Fibroblast of gingiva (primary cell): Measurements from ENCODE around the gene RSPH6A.
A peak's percentile ranks its signal among the peaks of the same experiment; 100 is the strongest.
"Not testable (repeated sequence)": the region's sequence is repeated elsewhere in the genome, so short reads cannot be mapped to it uniquely, and the experiment has no call there.

ENCODE experiments used
- DNase-seq: peaks from one replicate; pipeline ENCODE4 v3.0.0-alpha.2; 2011; ENCODE audit warnings: low read depth

RSPH6A gene

GRCh38 chr19:45800070-45800553 is 15.0 kb downstream of the RSPH6A start:
- DNase-seq = no peak

- DNase-seq = not testable (repeated sequence)
Observed at GRCh38 chr19:45799541-45799940, 15.6 kb downstream of the RSPH6A start.

GRCh38 chr19:45798995-45799517 is 16.1 kb downstream of the RSPH6A start:
- peak; percentile 82 for DNase-seq

DNA sequence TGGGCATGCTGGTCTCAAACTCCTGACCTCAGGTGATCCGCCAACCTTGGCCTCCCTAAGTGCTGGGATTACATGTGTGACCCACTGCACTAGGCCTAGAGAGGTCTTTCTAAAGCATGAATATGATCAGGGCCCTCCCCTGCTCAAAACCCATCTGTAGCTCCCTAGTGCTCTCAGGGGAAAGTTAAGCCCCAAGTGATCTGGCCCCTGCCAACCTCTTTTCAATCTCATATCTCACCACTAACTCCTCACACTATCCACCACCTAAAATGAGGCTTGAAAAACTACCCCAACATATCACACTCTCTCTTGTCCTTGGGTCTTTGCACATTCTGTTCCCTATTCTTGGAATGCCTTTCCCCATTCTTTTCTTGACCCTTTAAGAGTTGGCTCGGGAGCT is 20.5 kb downstream of the RSPH6A start:
- DNase-seq = no peak

DNA sequence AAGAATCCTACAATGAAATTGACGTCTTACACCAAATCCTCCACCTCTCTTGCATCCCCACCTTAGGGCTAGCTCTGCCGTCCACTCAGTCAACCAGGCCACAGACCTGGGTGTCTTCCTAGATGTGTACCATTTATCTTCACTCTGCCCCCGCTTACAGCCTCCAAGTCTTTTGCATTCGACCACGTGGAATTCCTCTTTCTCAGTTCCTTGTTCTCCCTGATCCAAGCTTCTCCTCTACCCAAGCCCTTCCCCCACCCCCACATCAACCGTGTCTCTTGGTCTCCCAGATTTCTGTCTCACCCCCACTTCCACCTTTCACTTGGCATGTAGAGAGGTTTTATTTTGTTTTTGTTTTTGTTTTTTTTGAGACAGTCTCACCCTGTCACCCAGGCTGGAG is 21.2 kb downstream of the RSPH6A start:
- no peak for DNase-seq

DNA sequence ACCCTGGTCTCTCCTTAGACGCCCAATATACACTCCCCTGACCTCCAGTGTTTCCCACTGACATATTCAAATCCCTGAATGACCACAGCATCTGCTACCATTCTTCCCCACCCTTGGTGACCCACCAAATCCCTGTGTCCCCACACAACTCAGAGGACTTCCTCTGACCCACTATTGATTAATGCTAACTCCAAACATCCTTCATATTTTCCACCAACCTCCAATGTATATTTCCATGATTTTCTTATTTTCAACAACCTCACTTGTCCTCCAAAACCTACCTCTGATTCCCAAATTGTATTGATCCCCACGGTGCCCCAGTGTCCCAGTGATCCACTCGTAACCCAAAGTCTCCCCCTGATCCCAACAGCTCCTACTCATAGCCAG is 21.9 kb downstream of the RSPH6A start:
- DNase-seq = no peak

DNA sequence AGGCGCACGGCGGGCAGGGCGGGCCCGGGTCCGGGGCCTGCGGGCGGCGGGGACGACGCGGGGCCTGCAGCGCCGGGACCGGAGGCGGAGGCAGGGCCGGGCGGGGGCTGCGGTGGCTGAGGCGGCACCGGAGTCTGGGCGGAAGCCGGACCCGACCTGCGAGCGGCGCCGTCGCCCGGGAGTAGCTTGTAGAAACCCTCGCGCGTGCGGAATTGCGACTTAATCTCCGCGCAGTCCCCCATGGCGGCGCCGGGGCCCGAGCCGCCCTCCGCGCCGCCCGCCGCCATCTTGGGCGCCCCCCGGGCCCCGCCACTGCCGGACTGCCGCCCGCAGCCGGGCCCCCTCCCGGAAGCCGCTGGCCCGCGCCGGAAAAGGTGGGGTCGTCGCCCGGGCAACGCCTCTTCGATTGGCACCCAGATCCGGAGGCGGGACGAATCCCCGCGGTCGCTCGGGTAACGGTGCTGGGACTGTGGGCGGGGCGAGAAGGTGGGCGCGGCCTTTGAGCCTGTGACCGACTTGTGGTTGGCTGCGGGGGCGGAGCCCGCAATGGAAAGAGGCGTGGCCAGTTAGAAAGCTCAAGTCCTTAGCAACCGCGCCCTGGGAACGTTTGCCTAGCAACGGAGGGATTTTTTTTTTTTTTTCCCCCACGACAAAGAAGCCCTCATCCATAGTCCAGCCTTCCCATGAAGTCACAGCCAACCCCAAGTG is 22.5 kb downstream of the RSPH6A start, which contains the start of gene DMWD:
TSS of gene DMWD (minus strand) at position 376 of the 708 bp plus-strand sequence. CDS start at position 287, 89 bp downstream.
- peak; percentile 98 for DNase-seq

DNA sequence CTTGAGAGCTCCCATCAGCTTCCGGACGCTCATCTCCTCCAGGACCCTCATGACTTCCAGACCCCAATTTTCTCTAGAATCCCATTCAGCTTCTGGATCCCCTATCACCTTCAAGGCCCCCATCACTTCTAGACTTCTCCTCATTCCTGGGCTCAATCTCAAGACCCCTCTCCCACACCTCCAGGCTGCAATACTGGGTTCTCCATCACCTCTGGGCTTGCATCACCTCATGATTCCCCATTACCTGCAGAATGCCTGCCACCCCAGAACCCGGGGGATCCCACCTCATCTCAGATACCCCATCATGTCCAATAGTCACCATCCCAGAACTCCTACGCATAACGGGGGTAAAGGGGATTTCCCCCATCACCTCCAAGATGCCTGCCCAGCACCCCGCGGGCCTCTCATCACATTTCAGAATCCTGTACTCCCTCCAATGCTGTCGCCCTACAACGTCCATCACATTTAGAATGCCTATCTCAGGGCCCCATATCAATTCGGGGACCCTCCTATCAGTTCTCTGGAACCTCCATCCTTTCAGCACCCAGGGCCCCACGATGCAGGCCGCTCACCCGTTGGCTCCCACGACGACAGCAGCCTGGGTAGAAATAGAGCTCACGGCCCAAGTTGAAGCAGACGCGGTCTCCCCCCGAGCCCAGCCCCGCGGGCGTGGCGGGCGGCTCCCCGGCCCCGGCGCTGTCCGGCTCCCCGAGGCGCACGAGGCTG is 23.2 kb downstream of the RSPH6A start:
- no peak for DNase-seq

DNA sequence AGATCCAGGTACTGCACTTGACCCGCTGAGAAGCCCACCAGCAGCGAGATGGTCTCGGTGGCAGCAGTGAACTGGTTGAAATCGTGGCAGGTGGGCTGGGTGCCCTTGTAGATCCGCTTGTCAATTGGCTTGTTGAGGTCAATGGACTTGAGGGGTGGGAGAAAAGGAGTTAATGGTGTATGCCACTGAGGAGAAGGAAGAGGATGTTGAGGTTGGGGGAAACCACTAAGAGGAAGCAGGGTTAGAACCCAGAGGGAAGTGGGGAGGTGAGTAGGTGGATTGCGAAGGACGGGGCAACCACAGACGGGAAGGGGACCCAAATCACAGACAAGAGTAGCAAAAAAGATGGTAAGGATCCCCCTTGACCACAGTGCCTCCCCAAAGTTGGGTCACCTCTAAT is 24.2 kb downstream of the RSPH6A start:
- DNase-seq = no peak

DNA sequence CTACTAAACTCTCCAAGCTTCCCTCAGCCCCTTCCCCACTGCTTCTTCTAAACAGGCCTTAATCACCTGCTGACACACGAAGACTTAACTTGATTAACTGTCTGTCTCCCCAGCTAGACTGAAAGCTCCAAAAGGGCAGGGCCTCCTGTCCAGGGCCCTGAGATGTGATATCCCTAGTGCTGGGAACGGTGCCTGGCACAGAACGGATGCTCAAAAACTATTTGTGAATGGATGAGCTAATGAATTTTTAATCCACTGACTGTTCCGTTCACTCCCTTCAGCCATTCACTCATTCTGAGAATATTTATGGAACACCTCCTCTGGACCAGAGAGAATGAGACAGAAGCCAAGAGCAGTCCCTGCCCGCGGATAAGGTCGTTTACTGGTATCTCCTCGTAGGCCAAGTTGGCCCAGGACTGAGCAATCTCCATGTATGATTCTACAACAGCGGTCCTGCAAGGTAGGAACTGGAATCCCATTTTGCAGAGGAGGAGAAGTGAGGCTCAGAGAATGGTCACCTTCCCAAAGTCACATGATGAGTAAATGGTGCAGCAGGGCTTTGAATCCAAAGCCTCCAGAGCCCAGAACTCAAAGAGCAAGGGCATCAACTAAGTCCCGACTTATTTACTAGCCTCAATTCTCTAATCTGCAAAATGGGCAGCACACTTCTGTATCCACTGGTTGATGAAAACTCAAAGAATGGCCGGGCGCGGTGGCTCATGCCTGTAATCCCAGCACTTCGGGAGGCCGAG is 25.9 kb downstream of the RSPH6A start:
- DNase-seq = no peak

DNA sequence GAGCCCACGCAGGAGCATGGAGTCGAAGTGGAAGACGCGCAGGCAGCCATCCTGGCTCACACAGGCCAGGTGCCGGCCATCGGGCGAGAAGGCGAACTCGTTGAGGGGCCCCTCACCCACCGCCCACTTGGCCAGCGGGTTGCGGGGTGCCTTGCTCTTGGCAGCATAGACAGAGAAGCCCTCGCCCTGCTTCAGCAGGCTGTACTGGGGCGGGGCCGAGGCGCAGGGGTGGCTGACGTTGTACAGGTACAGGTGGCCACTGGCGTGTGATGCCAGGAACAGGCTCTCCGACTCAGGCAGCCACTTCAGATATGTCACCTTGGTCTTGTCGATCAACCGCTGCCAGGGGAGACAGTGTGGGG is 28.6 kb downstream of the RSPH6A start:
- no peak for DNase-seq

DNA sequence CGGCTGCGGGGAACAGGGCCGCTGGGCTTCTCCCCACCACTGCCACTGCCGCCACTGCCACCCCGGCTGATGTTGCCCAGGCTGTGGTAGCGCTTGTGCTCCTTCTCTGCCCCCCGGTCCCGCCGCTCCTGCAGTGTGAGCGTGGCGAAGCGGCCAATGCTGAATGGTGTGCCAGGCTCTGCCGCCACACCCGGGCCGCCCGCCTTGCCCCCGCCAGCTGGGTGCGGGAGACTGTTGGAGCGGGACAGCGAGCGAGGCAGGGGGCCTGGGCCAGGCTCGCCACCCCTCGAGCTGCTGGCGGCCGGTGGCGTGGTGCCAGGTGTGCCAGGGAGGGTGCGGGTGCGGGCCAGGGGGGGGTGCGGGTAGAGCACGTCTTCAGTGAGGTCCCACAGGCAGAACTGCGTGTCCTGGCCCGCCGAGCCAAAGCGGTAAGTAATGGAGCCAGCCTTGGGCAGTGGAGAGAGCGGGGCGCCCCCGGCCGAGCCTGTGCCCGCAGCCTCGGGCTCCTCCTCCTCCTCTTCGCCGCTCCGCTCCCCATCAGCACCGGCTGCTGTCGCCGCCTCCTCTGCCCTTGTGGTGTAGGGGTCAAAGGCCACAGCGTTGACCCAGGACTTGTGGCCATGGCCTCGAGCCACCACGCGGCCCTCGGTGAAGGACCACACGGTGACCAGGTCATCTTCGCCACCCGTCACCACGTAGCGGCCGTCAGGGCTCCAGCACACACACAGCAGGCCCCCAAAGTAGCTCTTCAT is 29.2 kb downstream of the RSPH6A start:
- DNase-seq = no peak

DNA sequence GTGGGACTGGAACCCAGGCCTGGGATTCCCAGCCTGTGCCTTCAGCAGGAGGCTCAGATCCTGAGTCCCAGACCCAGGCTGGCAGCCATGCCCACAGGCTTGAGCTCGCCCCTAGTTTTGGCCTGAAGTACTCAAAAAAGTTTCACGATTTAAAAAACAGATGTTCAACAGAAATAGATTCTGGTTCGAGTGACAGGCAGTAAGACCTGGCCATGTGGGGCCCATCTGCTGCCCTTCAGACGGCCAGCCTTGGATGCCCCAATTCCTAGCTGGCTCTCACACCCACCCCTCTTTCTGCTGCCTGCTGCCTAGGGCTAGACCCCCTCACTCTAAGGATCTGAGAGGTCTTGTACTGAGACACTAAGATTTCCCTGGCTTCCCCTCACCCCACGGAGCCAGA is 30.0 kb downstream of the RSPH6A start:
- no peak for DNase-seq

DNA sequence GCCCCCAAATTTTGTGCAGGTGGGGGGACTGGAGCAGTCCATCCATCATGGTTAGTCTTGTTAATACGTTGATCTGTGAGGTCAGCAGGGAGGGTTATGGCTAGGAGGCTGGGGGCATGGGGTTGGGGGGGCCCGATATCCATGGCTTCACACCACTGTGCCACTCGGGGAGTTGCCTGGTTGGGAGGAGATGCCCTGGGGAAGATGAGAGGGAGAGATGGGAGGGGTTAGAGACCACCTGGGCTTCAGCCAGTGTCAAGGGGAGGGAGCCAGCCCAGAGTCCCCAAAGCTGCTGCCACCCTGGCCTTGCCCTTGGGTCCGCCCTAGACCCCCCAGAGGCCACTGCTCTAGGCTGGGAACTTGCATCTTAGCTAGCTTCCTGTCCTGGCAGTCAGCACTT is 31.0 kb downstream of the RSPH6A start:
- DNase-seq = no peak

GRCh38 chr19:45782820-45783785 is 32.0 kb downstream of the RSPH6A start:
- peak; percentile 86 for DNase-seq

DNA sequence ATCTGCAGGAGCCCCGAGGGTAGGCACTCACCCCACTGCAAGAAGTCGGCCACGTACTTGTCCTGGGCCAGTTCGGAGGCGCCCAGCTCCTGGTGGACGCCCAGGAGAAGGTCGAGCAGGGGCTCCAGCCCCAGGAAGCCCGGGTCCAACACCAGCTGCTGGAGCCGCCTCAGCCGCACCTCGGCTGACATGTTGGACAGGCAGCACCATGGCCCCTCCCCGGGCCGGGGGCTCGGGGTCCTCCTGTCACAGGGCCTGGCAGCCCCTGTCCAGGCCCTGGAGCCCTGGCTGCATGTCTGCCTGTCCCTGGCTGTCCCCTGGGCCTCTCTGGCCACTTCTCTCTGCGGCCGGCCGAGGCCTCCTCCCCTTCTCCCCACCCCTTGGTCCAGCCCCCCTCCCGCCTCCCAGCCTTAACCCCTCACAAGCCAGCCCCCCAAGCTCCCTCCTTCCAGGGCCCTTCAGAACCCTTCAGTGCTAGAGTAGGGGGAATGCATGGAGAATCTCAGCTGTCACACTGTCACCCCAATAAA is 32.9 kb downstream of the RSPH6A start, which contains the start of gene DMPK:
TSS of gene DMPK (minus strand) at position 329 of the 530 bp plus-strand sequence. CDS start at position 191, 138 bp downstream.
- peak; percentile 54 for DNase-seq

- no peak for DNase-seq
Observed at GRCh38 chr19:45781214-45782161, 33.6 kb downstream of the RSPH6A start.

DNA sequence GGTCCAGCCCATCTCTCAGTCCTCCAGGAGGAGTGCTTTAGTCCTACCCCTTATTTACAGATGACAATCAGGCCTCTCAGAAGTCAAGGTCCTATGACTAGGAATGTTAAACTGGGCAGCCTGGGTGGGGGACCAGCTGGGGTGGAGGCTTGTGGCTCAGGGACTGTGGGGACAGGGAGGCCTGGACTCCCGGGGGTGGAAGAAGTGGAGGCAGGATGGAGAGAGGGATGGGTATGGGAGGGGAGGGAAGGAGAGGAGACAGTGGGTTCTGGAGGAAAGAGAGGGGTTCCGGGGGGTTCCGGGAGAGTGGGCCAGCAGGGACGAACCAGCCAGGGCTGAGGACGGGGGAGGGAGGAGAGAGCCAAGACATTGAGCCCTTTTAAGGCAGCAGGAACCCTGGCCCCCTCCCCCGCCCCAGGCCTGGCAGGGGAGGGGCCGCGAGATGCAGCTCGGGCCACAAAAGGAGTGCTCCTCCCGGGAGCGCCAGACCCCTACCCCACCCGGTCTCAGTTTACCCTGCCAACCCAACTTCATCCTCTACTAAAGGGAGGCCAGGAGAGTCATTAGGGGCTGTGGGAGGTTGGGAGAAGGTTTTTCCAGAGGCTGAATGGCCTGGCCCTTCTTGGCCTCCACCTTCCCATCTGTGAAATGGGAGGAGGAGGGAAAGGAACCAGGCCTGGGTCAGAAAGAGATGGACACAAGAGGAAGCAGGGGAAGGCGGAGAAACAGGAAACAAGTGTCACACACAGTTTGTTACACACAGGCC is 34.5 kb downstream of the RSPH6A start:
- DNase-seq = no peak
